ENCODE measurements around the gene COL8A1. TPM values are rescaled to one million over a fixed set of nuclear protein-coding genes. Genes with fewer than 3 reads are reported as not detected.

Gene COL8A1
- total and polyA plus RNA-seq, 2 donors (not counting 1 experiment from before 2014, with no cell fraction given): 0.12 TPM; not detected in 1

GRCh38 chr3:99681512-99681911 is 43.1 kb downstream of the COL8A1 start:
- H3K27me3 Mint-ChIP-seq: peaks cover 3% of the 10 kb centered on the region
- Histone ChIP-seq H3K27me3 (replicated peaks in 1 of 4; ENCODE audit: control extremely low read depth in 1 of 4, control insufficient read depth in 3 of 4, insufficient read depth in 4 of 4, low read length in 3 of 4) (no peaks in the 10 kb centered on the region), H3K4me3 (ENCODE audit: control extremely low read depth in 1 of 5, extremely low read depth in 1 of 5, insufficient read depth in 1 of 5, low read depth in 2 of 5, low read length in 4 of 5) (no peak overlapping the region), H3K36me3 (replicated peaks in 1 of 2; ENCODE audit: control extremely low read depth in 1 of 2, control insufficient read depth in 1 of 2, extremely low read depth in 1 of 2, insufficient read depth in 2 of 2, low read length in 1 of 2) (no peaks in the 10 kb centered on the region), H3K27ac (ENCODE audit: low read length in 2 of 2) (no peak overlapping the region), H3K4me2 (replicated peaks; ENCODE audit: low read depth, low read length, poor library complexity, severe bottlenecking) (no peak overlapping the region), H2AFZ (ENCODE audit: insufficient read depth, low read depth, low read length, poor library complexity, severe bottlenecking) (no peak overlapping the region), H3K79me2 (ENCODE audit: control insufficient read depth, insufficient read depth, low read length) (no peaks in the 10 kb centered on the region), H3K9me3 (ENCODE audit: control extremely low read depth in 1 of 3, control insufficient read depth in 2 of 3, insufficient read depth in 1 of 3, low read length in 2 of 3) (no peaks in the 10 kb centered on the region), H3K4me1 (ENCODE audit: control insufficient read depth in 2 of 2, insufficient read depth in 2 of 2, low read length in 2 of 2) (no peaks in the 10 kb centered on the region), H4K20me1 (ENCODE audit: control insufficient read depth, insufficient read depth, low read length, poor library complexity, severe bottlenecking) (no peaks in the 10 kb centered on the region), H3K9ac (ENCODE audit: low read length) (no peak overlapping the region)
- POLR2A ChIA-PET: no interaction called here
- no CpG with 5 or more reads among the region's 1 CpG for WGBS (ENCODE audit: insufficient coverage)
- H3K9me3 Mint-ChIP-seq (ENCODE audit: insufficient read depth): no peaks in the 10 kb centered on the region
- DNase-seq: no peak
- TF ChIP-seq, protein P1, sequence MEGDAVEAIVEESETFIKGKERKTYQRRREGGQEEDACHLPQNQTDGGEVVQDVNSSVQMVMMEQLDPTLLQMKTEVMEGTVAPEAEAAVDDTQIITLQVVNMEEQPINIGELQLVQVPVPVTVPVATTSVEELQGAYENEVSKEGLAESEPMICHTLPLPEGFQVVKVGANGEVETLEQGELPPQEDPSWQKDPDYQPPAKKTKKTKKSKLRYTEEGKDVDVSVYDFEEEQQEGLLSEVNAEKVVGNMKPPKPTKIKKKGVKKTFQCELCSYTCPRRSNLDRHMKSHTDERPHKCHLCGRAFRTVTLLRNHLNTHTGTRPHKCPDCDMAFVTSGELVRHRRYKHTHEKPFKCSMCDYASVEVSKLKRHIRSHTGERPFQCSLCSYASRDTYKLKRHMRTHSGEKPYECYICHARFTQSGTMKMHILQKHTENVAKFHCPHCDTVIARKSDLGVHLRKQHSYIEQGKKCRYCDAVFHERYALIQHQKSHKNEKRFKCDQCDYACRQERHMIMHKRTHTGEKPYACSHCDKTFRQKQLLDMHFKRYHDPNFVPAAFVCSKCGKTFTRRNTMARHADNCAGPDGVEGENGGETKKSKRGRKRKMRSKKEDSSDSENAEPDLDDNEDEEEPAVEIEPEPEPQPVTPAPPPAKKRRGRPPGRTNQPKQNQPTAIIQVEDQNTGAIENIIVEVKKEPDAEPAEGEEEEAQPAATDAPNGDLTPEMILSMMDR (IDR thresholded peaks at IDR 0.05): no peak
- no peak for TF ChIP-seq EZH2 (IDR thresholded peaks at IDR 0.05; ENCODE audit: borderline replicate concordance, insufficient read depth, low read depth, low read length, poor library complexity, severe bottlenecking)
- intact Hi-C loops (cut with micrococcal nuclease): no loop called here
- H3K4me1 Mint-ChIP-seq: no peaks in the 10 kb centered on the region
- CTCF ChIA-PET: interaction anchor here (1.2 kb wide), 1 partner anchor 9 kb away, joined by 4 read pairs; no protein-coding TSS in a partner anchor
- no peak overlapping the region for H3K4me3 Mint-ChIP-seq
- H3K27ac Mint-ChIP-seq: no peak overlapping the region
- no peak for ATAC-seq (ENCODE audit: low read depth)

GRCh38 chr3:99681976-99682375 is 43.6 kb downstream of the COL8A1 start:
- no peaks in the 10 kb centered on the region for H3K9me3 ChIP-seq (ENCODE audit: control extremely low read depth in 1 of 3, control insufficient read depth in 2 of 3, insufficient read depth in 1 of 3, low read length in 2 of 3)
- DNase-seq: no peak
- H3K36me3 ChIP-seq (replicated peaks in 1 of 2; ENCODE audit: control extremely low read depth in 1 of 2, control insufficient read depth in 1 of 2, extremely low read depth in 1 of 2, insufficient read depth in 2 of 2, low read length in 1 of 2): no peaks in the 10 kb centered on the region
- no peak overlapping the region for H3K4me3 Mint-ChIP-seq
- H3K4me1 Mint-ChIP-seq: no peaks in the 10 kb centered on the region
- no peak overlapping the region for H3K9ac ChIP-seq (ENCODE audit: low read length)
- ATAC-seq (ENCODE audit: low read depth): no peak
- no peaks in the 10 kb centered on the region for H3K9me3 Mint-ChIP-seq (ENCODE audit: insufficient read depth)
- peaks cover 4% of the 10 kb centered on the region for H3K27me3 Mint-ChIP-seq
- no peak for TF ChIP-seq EZH2 (IDR thresholded peaks at IDR 0.05; ENCODE audit: borderline replicate concordance, insufficient read depth, low read depth, low read length, poor library complexity, severe bottlenecking)
- H3K27me3 ChIP-seq (replicated peaks in 1 of 4; ENCODE audit: control extremely low read depth in 1 of 4, control insufficient read depth in 3 of 4, insufficient read depth in 4 of 4, low read length in 3 of 4): no peaks in the 10 kb centered on the region
- no peaks in the 10 kb centered on the region for H3K4me1 ChIP-seq (ENCODE audit: control insufficient read depth in 2 of 2, insufficient read depth in 2 of 2, low read length in 2 of 2)
- no peak overlapping the region for H3K4me3 ChIP-seq (ENCODE audit: control extremely low read depth in 1 of 5, extremely low read depth in 1 of 5, insufficient read depth in 1 of 5, low read depth in 2 of 5, low read length in 4 of 5)
- intact Hi-C loops (cut with micrococcal nuclease): no loop called here
- no peak overlapping the region for H2AFZ ChIP-seq (ENCODE audit: insufficient read depth, low read depth, low read length, poor library complexity, severe bottlenecking)
- POLR2A ChIA-PET: no interaction called here
- H3K4me2 ChIP-seq (replicated peaks; ENCODE audit: low read depth, low read length, poor library complexity, severe bottlenecking): no peak overlapping the region
- CTCF ChIA-PET: interaction anchor here (1.2 kb wide), 1 partner anchor 9 kb away, joined by 4 read pairs; no protein-coding TSS in a partner anchor
- no peaks in the 10 kb centered on the region for H4K20me1 ChIP-seq (ENCODE audit: control insufficient read depth, insufficient read depth, low read length, poor library complexity, severe bottlenecking)
- H3K27ac Mint-ChIP-seq: no peak overlapping the region
- WGBS (ENCODE audit: insufficient coverage): 92% methylated on average over 6 of the region's 9 CpGs
- no peaks in the 10 kb centered on the region for H3K79me2 ChIP-seq (ENCODE audit: control insufficient read depth, insufficient read depth, low read length)
- no peak overlapping the region for H3K27ac ChIP-seq (ENCODE audit: low read length in 2 of 2)
